Peyer's patch (tissue), 4 donors: ENCODE results near the gene PHLDB3. TPM values are rescaled to one million over a fixed set of nuclear protein-coding genes. Genes with fewer than 3 reads are reported as not detected.

Experiments used
- DNase-seq, 3 donors: peaks; one replicate each; pipeline ENCODE4 v3.0.0-alpha.2; 2017 to 2019
- H3K27ac ChIP-seq, 4 donors: fragments of 200-600 bp; sonication (generic); one replicate each; pipeline ENCODE4 v1.5.1; 2016 to 2019
- H3K27me3 ChIP-seq, 2 donors: fragments of 200-600 bp; sonication (generic); one replicate each; pipeline ENCODE4 v1.5.1; 2019
- H3K36me3 ChIP-seq, 3 donors: fragments of 200-600 bp; sonication (generic); one replicate each; pipeline ENCODE4 v1.5.1; 2016 to 2019
- H3K4me1 ChIP-seq, 4 donors: fragments of 200-600 bp; sonication (generic); one replicate each; pipeline ENCODE4 v1.5.1; 2016 to 2019
- H3K4me3 ChIP-seq, 4 donors: fragments of 200-600 bp; sonication (generic); 1 replicate in 3 of 4; 2 replicates in 1 of 4; pipeline ENCODE4 v1.5.1; 2016 to 2019; ENCODE audit warnings: mild to moderate bottlenecking in 1 of 4
- H3K9me3 ChIP-seq, 4 donors: fragments of 200-600 bp; sonication (generic); one replicate each; pipeline ENCODE4 v1.5.1; 2016 to 2019; ENCODE audit warnings: mild to moderate bottlenecking in 1 of 4
- CTCF ChIP-seq, 6 experiments: fragments of 450-650 bp in 4 of 6; fragments of 200-600 bp in 2 of 6; sonication (generic) in 1 of 6; IDR thresholded peaks; one replicate each; pipeline ENCODE4 v1.5.1; 2017 to 2019; ENCODE audit warnings: antibody characterized with exemption in 6 of 6, mild to moderate bottlenecking in 3 of 6, moderate library complexity in 1 of 6
- POLR2A ChIP-seq, 2 donors: fragments of 450-650 bp; IDR thresholded peaks; one replicate each; pipeline ENCODE4 v1.5.1; 2017; ENCODE audit warnings: antibody characterized with exemption in 2 of 2, mild to moderate bottlenecking in 2 of 2, moderate library complexity in 2 of 2
- total RNA-seq, 4 donors: library from RNA; depleted of rRNA; stranded (reverse); fragments of >200 nt; gene quantifications; one replicate each; pipeline ENCODE4 v1.1.0, GENCODE V29; 2016

PHLDB3 gene
- total RNA-seq, 4 donors from 2014 or later: 13.0 to 23.4 (median 18.0) TPM

GRCh38 chr19:43485951-43486350 is 18.6 kb downstream of the PHLDB3 start:
- no peaks in the 10 kb centered on the region for H3K27me3 ChIP-seq
- no peaks in the 10 kb centered on the region for H3K9me3 ChIP-seq
- peaks cover 0 to 5% (median 0%) of the 10 kb centered on the region in 4 donors for H3K4me1 ChIP-seq
- no peak for DNase-seq
- H3K4me3 ChIP-seq: no peak overlapping the region
- peaks cover 0 to 10% (median 0%) of the 10 kb centered on the region in 3 donors for H3K36me3 ChIP-seq
- H3K27ac ChIP-seq: no peak overlapping the region
- TF ChIP-seq POLR2A (IDR thresholded peaks at IDR 0.05): no peak
- TF ChIP-seq CTCF (IDR thresholded peaks at IDR 0.05): no peak

- Histone ChIP-seq H3K4me3 (no peak overlapping the region), H3K4me1 (peaks cover 0 to 5% (median 0%) of the 10 kb centered on the region in 4 donors), H3K36me3 (peaks cover 0 to 20% (median 0%) of the 10 kb centered on the region in 3 donors), H3K9me3 (no peaks in the 10 kb centered on the region), H3K27me3 (no peaks in the 10 kb centered on the region), H3K27ac (no peak overlapping the region)
- DNase-seq: no peak
- TF ChIP-seq CTCF (IDR thresholded peaks at IDR 0.05) (no peak), POLR2A (IDR thresholded peaks at IDR 0.05) (no peak)
These were observed 21.3 kb downstream of the PHLDB3 start for GRCh38 chr19:43483281-43483680.

GRCh38 chr19:43482193-43482592 is 22.4 kb downstream of the PHLDB3 start:
- Histone ChIP-seq H3K4me1 (peaks cover 0 to 4% (median 0%) of the 10 kb centered on the region in 4 donors), H3K4me3 (no peak overlapping the region), H3K36me3 (peaks cover 0 to 20% (median 0%) of the 10 kb centered on the region in 3 donors), H3K27me3 (no peaks in the 10 kb centered on the region), H3K27ac (no peak overlapping the region), H3K9me3 (no peaks in the 10 kb centered on the region)
- no peak for DNase-seq
- TF ChIP-seq POLR2A (IDR thresholded peaks at IDR 0.05) (no peak), CTCF (IDR thresholded peaks at IDR 0.05) (no peak)

- no peak for DNase-seq
- H3K4me1 ChIP-seq: no peaks in the 10 kb centered on the region
- H3K4me3 ChIP-seq: no peak overlapping the region
- no peaks in the 10 kb centered on the region for H3K9me3 ChIP-seq
- H3K27ac ChIP-seq: no peak overlapping the region
- H3K36me3 ChIP-seq: peaks cover 0 to 18% (median 0%) of the 10 kb centered on the region in 3 donors
- H3K27me3 ChIP-seq: no peaks in the 10 kb centered on the region
- TF ChIP-seq CTCF (IDR thresholded peaks at IDR 0.05): no peak
These were observed 22.8 kb downstream of the PHLDB3 start for GRCh38 chr19:43481701-43482100.

- no peaks in the 10 kb centered on the region for H3K27me3 ChIP-seq
- peaks cover 0 to 17% (median 0%) of the 10 kb centered on the region in 3 donors for H3K36me3 ChIP-seq
- no peak for TF ChIP-seq POLR2A (IDR thresholded peaks at IDR 0.05)
- no peak for TF ChIP-seq CTCF (IDR thresholded peaks at IDR 0.05)
- no peaks in the 10 kb centered on the region for H3K4me1 ChIP-seq
- no peak overlapping the region for H3K27ac ChIP-seq
- no peaks in the 10 kb centered on the region for H3K9me3 ChIP-seq
- no peak for DNase-seq
- no peak overlapping the region for H3K4me3 ChIP-seq
These were observed 24.0 kb downstream of the PHLDB3 start for GRCh38 chr19:43480574-43480973.
